DOHH2 (cell line): ENCODE measurements around the gene RHOT1.

Experiments used
- H3F3A ChIP-seq: fragments of 200-600 bp; sonication (generic), shearing (Covaris generic); 2 replicates; pipeline ENCODE4 v1.6.0; 2016; ENCODE audit warnings: antibody characterized with exemption, mild to moderate bottlenecking; ENCODE audit not compliant: control insufficient read depth, insufficient read depth
- H3K27ac ChIP-seq: fragments of 200-600 bp; sonication (generic); 2 replicates; pipeline ENCODE4 v1.5.1; 2014; ENCODE audit warnings: low read depth, mild to moderate bottlenecking, low read length, moderate library complexity
- H3K27me3 ChIP-seq: fragments of 200-600 bp; sonication (generic); 2 replicates; pipeline ENCODE4 v1.6.1; 2014; ENCODE audit warnings: mild to moderate bottlenecking, low read length, mixed read lengths; ENCODE audit not compliant: control insufficient read depth
- H3K36me3 ChIP-seq: fragments of 200-600 bp; sonication (generic); 2 replicates; pipeline ENCODE4 v1.6.1; 2014; ENCODE audit warnings: mild to moderate bottlenecking, low read length, moderate library complexity, mixed read lengths; ENCODE audit not compliant: control insufficient read depth
- H3K4me1 ChIP-seq: fragments of 200-600 bp; sonication (generic); 2 replicates; pipeline ENCODE4 v1.6.1; 2014; ENCODE audit warnings: mild to moderate bottlenecking, low read length, mixed read lengths; ENCODE audit not compliant: control insufficient read depth
- H3K4me2 ChIP-seq: fragments of 200-600 bp; sonication (generic); 2 replicates; pipeline ENCODE4 v1.6.0; 2014; ENCODE audit warnings: mild to moderate bottlenecking, low read length, moderate library complexity
- H3K4me3 ChIP-seq: fragments of 200-600 bp; sonication (generic); 2 replicates; pipeline ENCODE4 v1.5.1; 2014; ENCODE audit warnings: mild to moderate bottlenecking, low read length, mixed read lengths
- H3K79me2 ChIP-seq: fragments of 200-600 bp; sonication (generic); 2 replicates; pipeline ENCODE4 v1.6.1; 2014; ENCODE audit warnings: mild to moderate bottlenecking, low read length, mixed read lengths; ENCODE audit not compliant: control insufficient read depth
- H3K9me2 ChIP-seq: fragments of 200-600 bp; sonication (generic); replicated peaks from 2 replicates; pipeline ENCODE4 v1.6.1; 2014; ENCODE audit warnings: mild to moderate bottlenecking, low read length, mixed read lengths; ENCODE audit not compliant: control insufficient read depth
- H3K9me3 ChIP-seq: fragments of 200-600 bp; sonication (generic); 2 replicates; pipeline ENCODE4 v1.6.1; 2014; ENCODE audit warnings: antibody characterized with exemption, low read length, mixed read lengths; ENCODE audit not compliant: control insufficient read depth, insufficient read depth
- H4K20me1 ChIP-seq: fragments of 200-600 bp; sonication (generic); 2 replicates; pipeline ENCODE4 v1.6.0; 2014; ENCODE audit warnings: low read depth, mild to moderate bottlenecking, antibody characterized with exemption, low read length, moderate library complexity; ENCODE audit not compliant: control insufficient read depth, insufficient read depth
- CTCF ChIP-seq: fragments of 200-600 bp; sonication (generic); IDR thresholded peaks from one replicate; pipeline ENCODE4 v1.5.1; 2014; ENCODE audit warnings: antibody characterized with exemption, mild to moderate bottlenecking, low read depth, low read length; ENCODE audit not compliant: poor library complexity, severe bottlenecking
- EZH2phosphoT487 ChIP-seq: fragments of 200-600 bp; sonication (generic); IDR thresholded peaks from 2 replicates; pipeline ENCODE4 v1.6.1; 2017; ENCODE audit warnings: borderline replicate concordance, mild to moderate bottlenecking, antibody characterized with exemption, low read length, moderate library complexity, mixed read lengths

The RHOT1 gene

DNA sequence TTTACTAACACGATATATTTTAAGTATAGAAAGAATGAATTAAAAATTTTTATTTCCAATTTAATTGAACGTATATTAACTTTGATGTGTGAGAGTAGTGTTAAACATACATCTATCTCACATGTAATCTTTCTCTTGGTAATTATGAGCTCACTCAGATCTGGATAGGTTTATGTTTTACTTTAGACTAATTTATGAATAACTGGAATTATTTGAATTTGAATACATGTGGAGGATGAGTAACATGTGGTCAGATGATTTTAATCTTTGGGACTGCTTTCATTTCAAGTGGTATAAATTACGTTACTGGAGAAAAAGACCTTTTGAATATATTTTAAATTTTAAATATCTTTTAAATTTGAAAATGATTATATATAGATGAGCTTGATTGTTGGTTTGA, 73.4 kb downstream of the RHOT1 start:
- Histone ChIP-seq H3K9me3 (no peaks in the 10 kb centered on the region), H3K4me3 (no peak overlapping the region), H3K9me2 (no peaks in the 10 kb centered on the region), H3K27me3 (no peaks in the 10 kb centered on the region), H3K36me3 (peaks cover 7% of the 10 kb centered on the region; the same call in 1 of the 2 replicates), H3K4me2 (no peak overlapping the region), H4K20me1 (no peaks in the 10 kb centered on the region), H3K27ac (no peak overlapping the region), H3K4me1 (no peaks in the 10 kb centered on the region), H3F3A (0 out of 2 replicates have a peak, but pooled peaks cover 3% of the 10 kb centered on the region), H3K79me2 (no peaks in the 10 kb centered on the region)
- TF ChIP-seq CTCF, result no peak
- no peak for TF ChIP-seq EZH2phosphoT487

DNA sequence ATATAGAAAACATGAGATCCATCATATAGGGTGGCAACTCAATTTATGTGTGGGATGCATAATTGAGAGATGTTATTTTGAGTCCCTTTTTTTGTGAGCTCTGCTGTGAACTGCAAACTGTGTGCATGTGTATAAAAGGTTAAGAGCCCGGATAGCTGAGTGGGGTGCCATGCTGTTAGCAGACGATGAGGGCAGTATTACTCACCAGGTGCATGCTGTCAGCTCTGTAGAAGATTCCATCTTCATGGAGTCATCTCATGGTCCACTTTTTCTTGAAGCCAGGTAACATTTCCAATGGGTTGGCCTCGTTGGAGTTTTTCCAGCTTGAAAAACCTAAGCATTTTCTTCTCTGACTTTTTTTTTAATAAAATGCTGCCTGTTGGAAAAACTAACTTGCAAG, 80.3 kb downstream of the RHOT1 start:
- Histone ChIP-seq H3K4me1 (peaks cover 5% of the 10 kb centered on the region; the same call in 1 of the 2 replicates), H4K20me1 (no peaks in the 10 kb centered on the region), H3K4me2 (no peak overlapping the region), H3K36me3 (no peaks in the 10 kb centered on the region), H3K4me3 (no peak overlapping the region), H3K79me2 (no peaks in the 10 kb centered on the region), H3K27me3 (no peaks in the 10 kb centered on the region), H3K27ac (no peak overlapping the region), H3K9me3 (no peaks in the 10 kb centered on the region), H3F3A (no peaks in the 10 kb centered on the region), H3K9me2 (no peaks in the 10 kb centered on the region)
- TF ChIP-seq EZH2phosphoT487, result no peak
- no peak for TF ChIP-seq CTCF

GRCh38 chr17:32223703-32224102, 81.4 kb downstream of the RHOT1 start:
- Histone ChIP-seq H3K36me3 (no peaks in the 10 kb centered on the region), H3K27me3 (no peaks in the 10 kb centered on the region), H3K4me2 (no peak overlapping the region), H3K9me3 (no peaks in the 10 kb centered on the region), H3K79me2 (no peaks in the 10 kb centered on the region), H3K4me1 (peaks cover 5% of the 10 kb centered on the region; the same call in 1 of the 2 replicates), H3K4me3 (no peak overlapping the region), H3K27ac (no peak overlapping the region), H3F3A (no peaks in the 10 kb centered on the region), H3K9me2 (no peaks in the 10 kb centered on the region), H4K20me1 (no peaks in the 10 kb centered on the region)
- TF ChIP-seq CTCF (no peak), EZH2phosphoT487 (no peak)
